ENCODE measurements around the gene CD163. TPM values are rescaled to one million over a fixed set of nuclear protein-coding genes. Genes with fewer than 3 reads are reported as not detected.
"Not testable (repeated sequence)": the region's sequence is repeated elsewhere in the genome, so short reads cannot be mapped to it uniquely, and the experiment has no call there.

The CD163 gene
- 100 to 1,000 TPM; 267 to 721 (median 394) TPM for total RNA-seq

- Histone ChIP-seq H3K27ac (peak within 1 kb of the TSS; percentile 7 to 73 (median 70)), H3K27me3 (no peaks in the 10 kb centered on the region), H3K4me1 (no peaks in the 10 kb centered on the region), H3K4me3 (peak within 1 kb of the TSS in 3 of 4 donors; percentile 19 to 39 (median 22)), H3K9me3 (no peaks in the 10 kb centered on the region), H3K36me3 (no peaks in the 10 kb centered on the region)
- no peak for DNase-seq
- peak in 1 of 4 donors; percentile 33 for TF ChIP-seq EP300 (IDR thresholded peaks at IDR 0.05)
- TF ChIP-seq POLR2A (IDR thresholded peaks at IDR 0.05): peak in 1 of 4 donors; percentile 54
- no peak for TF ChIP-seq POLR2AphosphoS5 (IDR thresholded peaks at IDR 0.05)
- TF ChIP-seq, protein P1, sequence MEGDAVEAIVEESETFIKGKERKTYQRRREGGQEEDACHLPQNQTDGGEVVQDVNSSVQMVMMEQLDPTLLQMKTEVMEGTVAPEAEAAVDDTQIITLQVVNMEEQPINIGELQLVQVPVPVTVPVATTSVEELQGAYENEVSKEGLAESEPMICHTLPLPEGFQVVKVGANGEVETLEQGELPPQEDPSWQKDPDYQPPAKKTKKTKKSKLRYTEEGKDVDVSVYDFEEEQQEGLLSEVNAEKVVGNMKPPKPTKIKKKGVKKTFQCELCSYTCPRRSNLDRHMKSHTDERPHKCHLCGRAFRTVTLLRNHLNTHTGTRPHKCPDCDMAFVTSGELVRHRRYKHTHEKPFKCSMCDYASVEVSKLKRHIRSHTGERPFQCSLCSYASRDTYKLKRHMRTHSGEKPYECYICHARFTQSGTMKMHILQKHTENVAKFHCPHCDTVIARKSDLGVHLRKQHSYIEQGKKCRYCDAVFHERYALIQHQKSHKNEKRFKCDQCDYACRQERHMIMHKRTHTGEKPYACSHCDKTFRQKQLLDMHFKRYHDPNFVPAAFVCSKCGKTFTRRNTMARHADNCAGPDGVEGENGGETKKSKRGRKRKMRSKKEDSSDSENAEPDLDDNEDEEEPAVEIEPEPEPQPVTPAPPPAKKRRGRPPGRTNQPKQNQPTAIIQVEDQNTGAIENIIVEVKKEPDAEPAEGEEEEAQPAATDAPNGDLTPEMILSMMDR (IDR thresholded peaks at IDR 0.05): no peak
- 46 to 59% methylated on average over 2 of the region's 2 CpGs for WGBS, 2 donors
- ATAC-seq (ENCODE audit: low FRiP score in 2 of 2): peak in 1 of 2 donors; percentile 78
Observed at GRCh38 chr12:7503686-7504415, at the start of gene CD163. TSS of gene CD163 (minus strand) at chr12:7503777. CDS start at chr12:7503690, 87 bp downstream.

DNA sequence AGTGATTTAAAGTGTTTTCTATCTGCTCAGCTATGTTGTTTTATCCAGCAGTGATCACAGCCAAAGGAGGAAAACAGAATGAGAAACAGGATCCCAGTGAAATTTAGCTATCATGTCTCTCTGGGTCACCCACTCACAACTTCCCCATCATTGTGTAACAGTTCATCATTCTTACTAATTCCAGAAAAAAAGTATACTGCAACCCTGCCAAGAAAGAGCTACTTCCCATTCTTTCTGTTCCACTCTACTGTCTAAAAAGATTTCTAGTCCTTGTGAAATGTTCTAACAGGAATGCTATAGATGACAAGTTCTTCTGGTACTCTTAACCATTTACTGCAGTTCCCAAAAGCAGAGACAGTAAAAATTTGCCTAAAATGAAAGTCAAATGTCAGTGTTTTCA is 39.2 kb upstream of the CD163 start:
- Histone ChIP-seq H3K4me1 (peaks cover 0 to 4% (median 0%) of the 10 kb centered on the region in 4 donors), H3K27me3 (no peaks in the 10 kb centered on the region), H3K36me3 (no peaks in the 10 kb centered on the region), H3K4me3 (no peak overlapping the region), H3K9me3 (no peaks in the 10 kb centered on the region), H3K27ac (peak overlapping the region; percentile 46 to 75 (median 58))
- DNase-seq (no peak), ATAC-seq (ENCODE audit: low FRiP score in 2 of 2) (peak; percentile 37 to 85)
- TF ChIP-seq EP300 (IDR thresholded peaks at IDR 0.05): peak in 1 of 4 donors; percentile 47
- TF ChIP-seq, protein P1 (IDR thresholded peaks at IDR 0.05): no peak
- TF ChIP-seq POLR2AphosphoS5 (IDR thresholded peaks at IDR 0.05): peak in 1 of 2 donors; percentile 69
- TF ChIP-seq POLR2A (IDR thresholded peaks at IDR 0.05): peak in 1 of 4 donors; percentile 37

- Histone ChIP-seq H3K4me1 (peaks cover 0 to 4% (median 0%) of the 10 kb centered on the region in 4 donors), H3K9me3 (no peaks in the 10 kb centered on the region), H3K36me3 (no peaks in the 10 kb centered on the region), H3K27me3 (no peaks in the 10 kb centered on the region), H3K4me3 (no peak overlapping the region), H3K27ac (peak overlapping the region in 3 of 4 donors; percentile 46 to 64 (median 52))
- TF ChIP-seq EP300 (IDR thresholded peaks at IDR 0.05): no peak
- WGBS, 2 donors: 64 to 71% methylated on average over 8 of the region's 8 CpGs
- no peak for DNase-seq
- no peak for ATAC-seq (ENCODE audit: low FRiP score in 2 of 2)
Observed at GRCh38 chr12:7542046-7542445, 38.5 kb upstream of the CD163 start.

GRCh38 chr12:7514416-7514815 is 10.8 kb upstream of the CD163 start:
- ATAC-seq (ENCODE audit: low FRiP score in 2 of 2) (no peak), DNase-seq (peak in 1 of 2 donors; percentile 8)
- no peak overlapping the region for H3K4me3 ChIP-seq
- TF ChIP-seq, protein P1 (IDR thresholded peaks at IDR 0.05): no peak
- TF ChIP-seq POLR2AphosphoS5 (IDR thresholded peaks at IDR 0.05): no peak
- no peak for TF ChIP-seq POLR2A (IDR thresholded peaks at IDR 0.05)
- no peak for TF ChIP-seq EP300 (IDR thresholded peaks at IDR 0.05)
- no peaks in the 10 kb centered on the region for H3K36me3 ChIP-seq
- no peaks in the 10 kb centered on the region for H3K4me1 ChIP-seq
- no peaks in the 10 kb centered on the region for H3K9me3 ChIP-seq
- WGBS, 2 donors: 78 to 84% methylated on average over 8 of the region's 8 CpGs
- no peak overlapping the region for H3K27ac ChIP-seq
- no peaks in the 10 kb centered on the region for H3K27me3 ChIP-seq

DNA sequence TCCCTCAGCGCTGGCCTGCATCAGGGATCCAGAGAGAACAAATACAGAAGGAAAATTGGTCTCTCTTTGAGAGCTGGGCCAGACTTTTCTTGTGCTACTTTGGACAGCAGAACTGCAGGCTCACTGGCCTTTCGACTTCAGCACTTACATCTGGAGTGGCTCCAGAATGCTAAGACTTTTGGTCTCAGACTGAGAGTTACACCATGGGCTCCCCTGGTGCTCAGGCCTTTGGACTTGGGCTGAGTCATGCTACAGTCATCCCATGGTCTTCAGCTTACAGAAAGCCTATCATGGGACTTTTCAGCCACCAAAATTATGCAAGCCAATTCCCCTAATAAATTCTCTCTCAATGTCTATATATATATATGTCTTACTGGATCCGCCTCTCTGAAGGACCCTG is 9.0 kb upstream of the CD163 start:
- Histone ChIP-seq H3K9me3 (no peaks in the 10 kb centered on the region), H3K4me3 (no peak overlapping the region), H3K4me1 (no peaks in the 10 kb centered on the region), H3K27ac (peak overlapping the region in 1 of 4 donors; percentile 13), H3K36me3 (no peaks in the 10 kb centered on the region), H3K27me3 (no peaks in the 10 kb centered on the region)
- DNase-seq: peak in 1 of 2 donors; percentile 66
- peak; percentile 53 to 69 for ATAC-seq (ENCODE audit: low FRiP score in 2 of 2)
- no peak for TF ChIP-seq EP300 (IDR thresholded peaks at IDR 0.05)
- TF ChIP-seq POLR2AphosphoS5 (IDR thresholded peaks at IDR 0.05): peak in 1 of 2 donors; percentile 20
- peak in 1 of 4 donors; percentile 57 for TF ChIP-seq POLR2A (IDR thresholded peaks at IDR 0.05)
- TF ChIP-seq, protein P1 (IDR thresholded peaks at IDR 0.05): no peak
- WGBS, 2 donors: 67 to 74% methylated on average over 3 of the region's 3 CpGs

DNA sequence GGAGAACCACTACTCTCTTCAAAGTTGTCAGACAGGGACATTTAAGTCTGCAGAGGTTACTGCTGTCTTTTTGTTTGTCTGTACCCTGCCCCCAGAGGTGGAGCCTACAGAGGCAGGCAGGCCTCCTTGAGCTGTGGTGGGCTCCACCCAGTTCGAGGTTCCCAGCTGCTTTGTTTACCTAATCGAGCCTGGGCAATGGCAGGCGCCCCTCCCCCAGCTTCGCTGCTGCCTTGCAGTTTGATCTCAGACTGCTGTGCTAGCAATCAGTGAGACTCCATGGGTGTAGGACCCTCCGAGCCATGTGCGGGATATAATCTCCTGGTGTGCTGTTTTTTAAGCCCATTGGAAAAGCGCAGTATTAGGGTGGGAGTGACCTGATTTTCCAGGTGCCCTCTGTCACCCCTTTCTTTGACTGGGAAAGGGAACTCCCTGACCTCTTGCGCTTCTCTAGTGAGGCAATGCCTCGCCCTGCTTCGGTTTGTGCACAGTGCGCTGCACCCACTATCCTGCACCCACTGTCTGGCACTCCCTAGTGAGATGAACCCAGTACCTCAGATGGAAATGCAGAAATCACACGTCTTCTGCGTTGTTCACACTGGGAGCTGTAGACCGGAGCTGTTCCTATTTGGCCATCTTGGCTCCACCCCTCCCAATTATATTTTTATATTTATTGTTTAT is 6.4 kb upstream of the CD163 start:
- H3K4me3 ChIP-seq; H3K27ac ChIP-seq; H3K36me3 ChIP-seq; H3K27me3 ChIP-seq; H3K9me3 ChIP-seq; H3K4me1 ChIP-seq; ATAC-seq (ENCODE audit: low FRiP score in 2 of 2): not testable (repeated sequence)
- peak in 1 of 2 donors; percentile 32 for DNase-seq
- WGBS, 2 donors: 82 to 95% methylated on average over 10 to 14 of the region's 14 CpGs
